GM19468 (cell line): ENCODE data around the gene PLOD1.
"Not testable (repeated sequence)": the region's sequence is repeated elsewhere in the genome, so short reads cannot be mapped to it uniquely, and the experiment has no call there.

Experiments used
- ATAC-seq: cut with Tn5 transposase; IDR thresholded peaks from one replicate; pipeline ENCODE4 v1.9.1; 2021; ENCODE audit warnings: mild to moderate bottlenecking, moderate library complexity, moderate number of reproducible peaks; ENCODE audit not compliant: unreplicated experiment; ENCODE audit errors: extremely low read depth

Gene PLOD1

GRCh38 chr1:12001249-12001917 lies 66.9 kb downstream of the PLOD1 start:
- ATAC-seq, result no peak

- ATAC-seq, result no peak
Measured at GRCh38 chr1:12001996-12002493, 67.5 kb downstream of the PLOD1 start.

- no peak for ATAC-seq
Measured at GRCh38 chr1:12003762-12004161, 69.2 kb downstream of the PLOD1 start.

GRCh38 chr1:12005488-12006166 lies 71.1 kb downstream of the PLOD1 start:
- ATAC-seq, result no peak

- ATAC-seq, result no peak
Measured at GRCh38 chr1:12006167-12006921, 71.8 kb downstream of the PLOD1 start.

- no peak for ATAC-seq
Measured at GRCh38 chr1:12007204-12007603, 72.7 kb downstream of the PLOD1 start.

- not testable (repeated sequence) for ATAC-seq
Measured at GRCh38 chr1:12008355-12008754, 73.8 kb downstream of the PLOD1 start.

- ATAC-seq, result no peak
Measured at GRCh38 chr1:12009318-12009947, 74.9 kb downstream of the PLOD1 start.

- no peak for ATAC-seq
Measured at GRCh38 chr1:12010746-12011570, 76.4 kb downstream of the PLOD1 start.

- ATAC-seq, result no peak
Measured at GRCh38 chr1:12011998-12012397, 77.5 kb downstream of the PLOD1 start.

- no peak for ATAC-seq
Measured at GRCh38 chr1:12012560-12013316, 78.2 kb downstream of the PLOD1 start.

GRCh38 chr1:12014141-12014991 lies 79.8 kb downstream of the PLOD1 start:
- ATAC-seq, result no peak

- no peak for ATAC-seq
Measured at GRCh38 chr1:12015001-12015491, 80.5 kb downstream of the PLOD1 start.

GRCh38 chr1:12015499-12015898 lies 81.0 kb downstream of the PLOD1 start:
- ATAC-seq, result no peak

GRCh38 chr1:12016182-12016581 lies 81.7 kb downstream of the PLOD1 start:
- ATAC-seq, result no peak

- ATAC-seq, result no peak
Measured at GRCh38 chr1:12019858-12020509, 85.5 kb downstream of the PLOD1 start.

GRCh38 chr1:12021616-12022015 lies 87.1 kb downstream of the PLOD1 start:
- ATAC-seq, result no peak
